Measurements from ENCODE around the gene SLC38A10. TPM values are rescaled to one million over a fixed set of nuclear protein-coding genes. Genes with fewer than 3 reads are reported as not detected.

The SLC38A10 gene
- total RNA-seq, 1 donor from 2014 or later = 105 TPM

GRCh38 chr17:81207610-81208581 lies 87.2 kb downstream of the SLC38A10 start:
- Mint-ChIP-seq H3K27me3 (no peaks in the 10 kb centered on the region), H3K4me3 (no peak overlapping the region), H3K4me1 (peaks cover 3% of the 10 kb centered on the region), H3K9me3 (no peaks in the 10 kb centered on the region), H3K36me3 (ENCODE audit: low read depth) (no peaks in the 10 kb centered on the region), H3K27ac (peak overlapping the region; percentile 19)
- DNase-seq = no peak
- intact Hi-C loops (cut with micrococcal nuclease) = no loop called here

GRCh38 chr17:81206657-81207056 lies 88.5 kb downstream of the SLC38A10 start:
- DNase-seq = no peak
- H3K36me3 Mint-ChIP-seq (ENCODE audit: low read depth) = no peaks in the 10 kb centered on the region
- H3K4me1 Mint-ChIP-seq = peaks cover 3% of the 10 kb centered on the region
- intact Hi-C loops (cut with micrococcal nuclease) = no loop called here
- H3K27ac Mint-ChIP-seq = no peak overlapping the region
- no peak overlapping the region for H3K4me3 Mint-ChIP-seq
- H3K9me3 Mint-ChIP-seq = no peaks in the 10 kb centered on the region
- H3K27me3 Mint-ChIP-seq = no peaks in the 10 kb centered on the region

DNA sequence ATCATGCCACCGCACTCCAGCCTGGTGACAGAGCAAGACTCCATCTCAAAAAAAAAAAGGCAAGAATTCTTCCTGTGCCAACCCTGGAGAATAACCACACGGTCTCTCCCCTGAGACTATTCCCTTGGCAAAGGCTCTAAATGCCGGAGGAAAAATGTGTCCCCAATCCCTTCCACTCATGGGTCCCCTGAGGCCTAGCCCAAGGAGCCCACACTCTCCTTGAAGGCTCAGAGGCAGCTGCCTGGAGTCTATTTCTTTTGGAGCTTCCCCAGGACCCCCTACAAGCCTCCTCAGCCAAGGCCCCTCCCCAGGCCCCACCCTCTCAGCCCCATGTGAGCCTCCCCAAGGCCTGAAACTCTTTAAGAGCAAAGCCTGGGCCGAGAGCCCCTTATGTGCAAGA lies 88.9 kb downstream of the SLC38A10 start:
- intact Hi-C loops (cut with micrococcal nuclease) = no loop called here
- Mint-ChIP-seq H3K4me1 (peaks cover 3% of the 10 kb centered on the region), H3K9me3 (no peaks in the 10 kb centered on the region), H3K27ac (no peak overlapping the region), H3K4me3 (no peak overlapping the region), H3K27me3 (no peaks in the 10 kb centered on the region), H3K36me3 (ENCODE audit: low read depth) (no peaks in the 10 kb centered on the region)
- no peak for DNase-seq

DNA sequence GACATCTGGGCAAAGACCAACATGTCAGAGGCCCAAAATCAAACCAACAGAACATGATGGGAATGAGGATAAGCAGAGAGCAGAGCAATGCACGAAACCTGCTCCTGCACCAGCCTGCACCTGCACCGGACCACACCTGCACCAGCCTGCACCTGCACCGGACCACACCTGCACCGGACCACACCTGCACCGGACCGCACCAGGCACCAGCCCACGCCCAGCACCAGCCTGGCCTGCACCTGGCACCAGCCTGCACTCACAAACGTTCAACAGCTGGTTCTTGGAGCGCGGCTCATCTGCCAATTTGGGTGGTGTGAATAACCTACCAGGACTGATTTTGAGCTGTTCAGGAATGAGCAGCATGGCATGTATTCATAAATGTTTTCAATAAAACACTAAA lies 90.5 kb downstream of the SLC38A10 start:
- intact Hi-C loops (cut with micrococcal nuclease) = no loop called here
- H3K27me3 Mint-ChIP-seq = no peaks in the 10 kb centered on the region
- DNase-seq = no peak
- H3K27ac Mint-ChIP-seq = no peak overlapping the region
- H3K36me3 Mint-ChIP-seq (ENCODE audit: low read depth) = no peaks in the 10 kb centered on the region
- no peak overlapping the region for H3K4me3 Mint-ChIP-seq
- H3K9me3 Mint-ChIP-seq = no peaks in the 10 kb centered on the region
- peaks cover 3% of the 10 kb centered on the region for H3K4me1 Mint-ChIP-seq

DNA sequence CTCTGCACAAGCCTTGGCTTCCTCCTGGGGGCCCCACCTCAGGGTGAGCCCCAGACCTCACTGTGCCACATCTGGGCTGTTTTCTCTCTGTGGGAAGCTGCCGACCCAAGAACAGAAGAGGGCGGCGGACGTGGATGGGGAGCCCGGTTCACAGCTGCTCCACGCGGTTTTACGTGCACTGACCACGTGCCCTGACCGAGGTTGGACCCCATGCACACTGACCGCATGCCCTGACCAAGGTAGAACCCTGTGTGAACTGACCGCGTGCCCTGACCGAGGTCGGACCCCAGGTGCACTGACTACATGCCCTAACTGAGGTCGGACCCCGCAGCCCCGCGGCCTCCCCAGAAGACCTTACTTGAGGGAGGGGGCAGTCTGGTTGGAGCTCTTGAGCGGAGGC lies 92.0 kb downstream of the SLC38A10 start:
- Mint-ChIP-seq H3K36me3 (ENCODE audit: low read depth) (no peaks in the 10 kb centered on the region), H3K9me3 (no peaks in the 10 kb centered on the region), H3K4me1 (peaks cover 3% of the 10 kb centered on the region), H3K27me3 (no peaks in the 10 kb centered on the region), H3K4me3 (no peak overlapping the region), H3K27ac (no peak overlapping the region)
- intact Hi-C loops (cut with micrococcal nuclease) = no loop called here
- no peak for DNase-seq

- Mint-ChIP-seq H3K9me3 (no peaks in the 10 kb centered on the region), H3K4me1 (no peaks in the 10 kb centered on the region), H3K36me3 (ENCODE audit: low read depth) (no peaks in the 10 kb centered on the region), H3K27me3 (no peaks in the 10 kb centered on the region), H3K4me3 (no peak overlapping the region), H3K27ac (no peak overlapping the region)
- DNase-seq = no peak
- intact Hi-C loops (cut with micrococcal nuclease) = no loop called here
Measured at GRCh38 chr17:81202318-81202717, 92.8 kb downstream of the SLC38A10 start.

GRCh38 chr17:81200695-81201580 lies 94.2 kb downstream of the SLC38A10 start:
- H3K9me3 Mint-ChIP-seq = no peaks in the 10 kb centered on the region
- H3K4me3 Mint-ChIP-seq = no peak overlapping the region

GRCh38 chr17:81200201-81200600 lies 94.9 kb downstream of the SLC38A10 start:
- DNase-seq = no peak
- no peak overlapping the region for H3K27ac Mint-ChIP-seq
- intact Hi-C loops (cut with micrococcal nuclease) = no loop called here
- no peaks in the 10 kb centered on the region for H3K4me1 Mint-ChIP-seq
- H3K36me3 Mint-ChIP-seq (ENCODE audit: low read depth) = no peaks in the 10 kb centered on the region
- no peaks in the 10 kb centered on the region for H3K27me3 Mint-ChIP-seq
- no peaks in the 10 kb centered on the region for H3K9me3 Mint-ChIP-seq
- H3K4me3 Mint-ChIP-seq = no peak overlapping the region

More at GRCh38 chr17:81200695-81201580, 94.2 kb downstream of the SLC38A10 start:
- intact Hi-C loops (cut with micrococcal nuclease) = no loop called here
- H3K27ac Mint-ChIP-seq = no peak overlapping the region
- H3K27me3 Mint-ChIP-seq = no peaks in the 10 kb centered on the region
- peak; percentile 77 for DNase-seq
- H3K36me3 Mint-ChIP-seq (ENCODE audit: low read depth) = no peaks in the 10 kb centered on the region
- no peaks in the 10 kb centered on the region for H3K4me1 Mint-ChIP-seq

- H3K27me3 Mint-ChIP-seq = no peaks in the 10 kb centered on the region
- no peak overlapping the region for H3K4me3 Mint-ChIP-seq
- H3K9me3 Mint-ChIP-seq = no peaks in the 10 kb centered on the region
- H3K36me3 Mint-ChIP-seq (ENCODE audit: low read depth) = no peaks in the 10 kb centered on the region
- no peak for DNase-seq
- H3K27ac Mint-ChIP-seq = no peak overlapping the region
- intact Hi-C loops (cut with micrococcal nuclease) = no loop called here
- no peaks in the 10 kb centered on the region for H3K4me1 Mint-ChIP-seq
Measured at GRCh38 chr17:81199482-81199830, 95.7 kb downstream of the SLC38A10 start.

- Mint-ChIP-seq H3K36me3 (ENCODE audit: low read depth) (no peaks in the 10 kb centered on the region), H3K4me1 (no peaks in the 10 kb centered on the region), H3K4me3 (no peak overlapping the region), H3K27me3 (no peaks in the 10 kb centered on the region), H3K27ac (no peak overlapping the region), H3K9me3 (no peaks in the 10 kb centered on the region)
- intact Hi-C loops (cut with micrococcal nuclease) = no loop called here
- DNase-seq = no peak
Measured at GRCh38 chr17:81198826-81199481, 96.2 kb downstream of the SLC38A10 start.

DNA sequence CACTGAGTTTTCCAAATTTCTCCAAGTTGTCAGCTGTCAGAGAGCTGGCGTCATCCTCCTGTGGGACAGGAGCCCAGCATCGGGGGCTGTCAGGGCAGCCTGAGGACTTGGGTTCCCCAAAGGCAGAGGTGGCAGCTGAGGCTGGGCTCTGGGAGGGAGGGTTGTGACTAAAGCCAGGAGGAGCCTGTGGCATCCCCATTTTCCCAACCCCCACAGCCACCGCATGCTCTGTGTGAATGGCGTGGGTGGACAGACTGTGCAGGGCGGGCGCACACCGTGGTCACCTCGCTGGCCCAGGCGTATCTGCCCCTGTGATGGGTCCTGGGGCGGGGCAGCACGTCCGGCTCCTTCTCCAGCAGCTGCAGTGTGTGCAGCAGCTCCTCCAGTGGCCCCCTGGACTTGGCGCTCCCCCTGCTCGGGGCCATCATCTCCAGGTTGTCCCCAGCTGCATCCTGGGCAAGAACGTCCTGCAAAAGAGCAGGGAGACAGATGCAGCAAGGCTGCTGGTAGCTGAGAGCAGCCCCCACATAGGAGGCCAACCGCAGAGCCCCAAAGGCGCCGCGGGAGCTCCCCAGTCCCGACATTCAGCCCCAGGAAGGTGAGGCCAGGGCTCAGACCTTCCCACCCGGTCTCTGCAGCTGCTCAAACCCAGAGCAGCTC lies 97.1 kb downstream of the SLC38A10 start:
- H3K27me3 Mint-ChIP-seq = no peaks in the 10 kb centered on the region
- H3K4me3 Mint-ChIP-seq = no peak overlapping the region
- no peak for DNase-seq
- H3K36me3 Mint-ChIP-seq (ENCODE audit: low read depth) = no peaks in the 10 kb centered on the region
- no peak overlapping the region for H3K27ac Mint-ChIP-seq
- no peaks in the 10 kb centered on the region for H3K9me3 Mint-ChIP-seq
- H3K4me1 Mint-ChIP-seq = no peaks in the 10 kb centered on the region
- intact Hi-C loops (cut with micrococcal nuclease) = no loop called here

- no peak for DNase-seq
- Mint-ChIP-seq H3K27ac (no peak overlapping the region), H3K4me3 (no peak overlapping the region), H3K9me3 (no peaks in the 10 kb centered on the region), H3K36me3 (ENCODE audit: low read depth) (no peaks in the 10 kb centered on the region), H3K27me3 (no peaks in the 10 kb centered on the region), H3K4me1 (no peaks in the 10 kb centered on the region)
- intact Hi-C loops (cut with micrococcal nuclease) = no loop called here
Measured at GRCh38 chr17:81197409-81197795, 97.7 kb downstream of the SLC38A10 start.

DNA sequence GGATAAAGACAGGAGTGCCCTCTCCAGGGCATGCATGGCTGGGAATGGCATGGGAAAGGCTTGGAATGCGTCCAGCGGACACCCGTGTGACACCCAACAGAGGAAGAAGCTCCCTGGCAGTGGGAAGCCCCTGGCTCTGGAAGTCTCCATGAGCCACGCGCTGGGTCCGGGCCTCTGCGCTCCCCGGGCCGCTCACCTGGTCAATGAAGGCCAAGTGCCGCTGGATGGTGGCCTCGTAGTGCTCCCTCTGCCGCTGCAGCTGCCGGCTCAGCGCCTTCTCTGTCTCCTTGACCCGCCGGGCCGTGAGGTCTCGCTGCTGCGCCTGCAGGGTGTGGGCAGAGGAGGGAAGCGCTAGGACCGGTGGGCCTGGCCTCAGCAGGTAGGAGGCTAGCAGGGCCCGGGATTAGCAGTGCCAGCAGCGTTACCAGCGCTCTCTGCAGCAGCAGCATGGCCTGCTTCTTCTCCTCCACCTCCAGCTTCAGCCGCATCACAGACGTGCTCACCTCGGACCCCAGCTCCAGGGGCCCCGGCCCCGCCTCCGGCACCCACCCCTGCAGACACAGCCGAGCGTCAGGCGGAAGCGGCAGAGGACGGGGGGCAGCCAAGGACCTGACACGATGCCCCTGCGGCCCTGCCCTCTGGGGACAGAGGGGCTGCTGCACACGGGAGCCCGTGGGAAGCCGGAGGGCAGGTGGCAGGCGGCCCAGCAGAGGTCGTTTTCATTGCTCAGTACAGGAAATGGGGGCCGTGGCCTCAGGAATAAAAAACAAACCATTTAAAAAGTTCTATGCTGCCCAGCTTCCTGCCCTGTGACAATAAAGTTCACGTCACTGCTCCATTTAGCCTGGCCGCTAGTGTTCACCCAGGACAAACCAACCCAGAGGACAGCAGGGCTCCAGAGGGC lies 98.3 kb downstream of the SLC38A10 start:
- no peaks in the 10 kb centered on the region for H3K9me3 Mint-ChIP-seq
- no peak overlapping the region for H3K27ac Mint-ChIP-seq
- H3K36me3 Mint-ChIP-seq (ENCODE audit: low read depth) = no peaks in the 10 kb centered on the region
- DNase-seq = no peak
- no peaks in the 10 kb centered on the region for H3K4me1 Mint-ChIP-seq
- no peak overlapping the region for H3K4me3 Mint-ChIP-seq
- H3K27me3 Mint-ChIP-seq = no peaks in the 10 kb centered on the region
- intact Hi-C loops (cut with micrococcal nuclease) = no loop called here

Measured in activated CD4-positive, alpha-beta T cell treated with anti-CD3 and anti-CD28 coated beads, Interleukin-2, amount 10 ng/mL, durations not matched to agents 24 days and 14 days (primary cell).